Measurements from ENCODE around the gene ZNF79.
A peak's percentile ranks its signal among the peaks of the same experiment; 100 is the strongest.

ZNF79 gene

GRCh38 chr9:127426756-127427155 is 2.6 kb downstream of the ZNF79 start:
- no peak for DNase-seq (ENCODE audit: low read depth)

DNA sequence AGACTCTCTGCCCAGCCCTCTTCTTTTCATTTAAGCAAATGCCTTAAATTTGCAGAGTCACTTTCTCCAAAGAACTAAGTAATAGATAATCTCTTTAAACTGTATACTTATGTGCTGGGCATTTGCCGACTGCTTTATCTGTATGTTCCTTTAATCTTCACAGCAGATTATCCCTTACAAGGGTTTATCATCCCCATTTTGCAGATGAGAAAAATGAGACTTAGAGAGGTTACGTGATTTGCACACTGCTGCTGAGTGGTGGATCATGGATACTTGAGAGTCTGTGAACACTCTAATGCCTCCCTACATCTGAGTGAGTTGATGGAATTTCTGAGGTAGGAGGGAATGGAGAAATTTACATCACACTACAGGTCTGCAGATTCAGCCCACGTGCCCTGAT is 4.2 kb downstream of the ZNF79 start:
- no peak for DNase-seq (ENCODE audit: low read depth)

DNA sequence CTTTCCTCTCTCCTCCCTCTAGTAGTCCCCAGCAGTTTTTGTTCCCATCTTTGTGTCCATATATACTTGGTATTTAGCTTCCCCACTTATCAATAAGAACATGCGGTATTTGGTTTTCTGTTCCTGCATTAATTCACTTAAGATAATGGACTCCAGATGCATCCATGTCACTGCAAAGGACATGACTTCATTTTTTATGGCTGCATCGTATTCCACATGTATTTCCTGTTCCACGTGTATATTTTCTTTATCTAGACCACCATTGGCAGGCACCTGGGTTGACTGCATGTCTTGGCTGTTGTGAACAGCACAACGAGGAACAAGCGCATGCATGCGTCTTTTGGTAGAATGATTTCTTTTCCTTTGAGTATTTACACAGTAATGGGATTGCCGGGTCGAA is 6.2 kb downstream of the ZNF79 start:
- DNase-seq (ENCODE audit: low read depth), result no peak

DNA sequence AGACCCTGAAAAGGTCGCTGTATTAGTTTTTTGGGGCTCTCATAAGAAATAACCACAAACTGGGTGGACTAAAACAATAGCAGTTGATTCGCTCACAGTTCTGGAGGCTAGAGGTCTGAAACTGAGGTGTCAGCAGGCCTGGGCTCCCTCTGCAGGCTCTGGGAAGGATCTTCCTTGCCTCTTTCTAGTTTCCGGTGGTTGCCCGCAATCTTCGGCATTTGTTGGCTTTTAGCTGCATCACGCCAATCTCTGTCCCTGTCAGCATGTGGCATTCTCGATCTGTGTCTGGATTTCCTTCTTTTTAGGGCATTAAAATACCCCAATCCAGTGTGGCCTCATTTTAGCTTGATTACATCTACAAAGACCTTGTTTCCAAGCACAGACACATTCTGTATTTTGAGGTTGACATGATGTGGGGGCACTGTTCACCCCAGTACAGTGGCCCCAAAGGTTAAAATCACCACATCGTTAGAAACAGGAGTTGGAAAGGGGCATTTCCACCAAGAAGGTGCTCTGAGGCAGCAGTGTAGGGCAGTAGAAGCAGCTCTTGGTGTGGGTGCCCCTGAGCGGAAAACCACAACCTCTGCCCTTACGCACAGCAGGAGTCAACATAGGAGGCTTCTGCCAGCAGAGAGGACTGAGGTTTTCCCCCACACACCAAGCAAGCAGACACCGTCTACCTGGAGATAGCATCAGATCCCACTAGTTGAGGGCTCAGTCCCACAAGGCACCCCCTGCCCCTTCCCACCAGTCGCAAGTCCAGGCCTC is 13.5 kb downstream of the ZNF79 start:
- DNase-seq (ENCODE audit: low read depth), result no peak

- no peak for DNase-seq (ENCODE audit: low read depth)
These were observed 14.2 kb downstream of the ZNF79 start for GRCh38 chr9:127438394-127438793.

GRCh38 chr9:127444283-127444920 is 20.2 kb downstream of the ZNF79 start:
- no peak for DNase-seq (ENCODE audit: low read depth)

GRCh38 chr9:127444921-127445850 is 21.0 kb downstream of the ZNF79 start:
- DNase-seq (ENCODE audit: low read depth), result no peak

GRCh38 chr9:127445851-127446712 is 21.9 kb downstream of the ZNF79 start:
- no peak for DNase-seq (ENCODE audit: low read depth)

GRCh38 chr9:127446713-127447415 is 22.7 kb downstream of the ZNF79 start:
- DNase-seq (ENCODE audit: low read depth), result no peak

GRCh38 chr9:127447416-127448111 is 23.4 kb downstream of the ZNF79 start:
- DNase-seq (ENCODE audit: low read depth), result no peak

DNA sequence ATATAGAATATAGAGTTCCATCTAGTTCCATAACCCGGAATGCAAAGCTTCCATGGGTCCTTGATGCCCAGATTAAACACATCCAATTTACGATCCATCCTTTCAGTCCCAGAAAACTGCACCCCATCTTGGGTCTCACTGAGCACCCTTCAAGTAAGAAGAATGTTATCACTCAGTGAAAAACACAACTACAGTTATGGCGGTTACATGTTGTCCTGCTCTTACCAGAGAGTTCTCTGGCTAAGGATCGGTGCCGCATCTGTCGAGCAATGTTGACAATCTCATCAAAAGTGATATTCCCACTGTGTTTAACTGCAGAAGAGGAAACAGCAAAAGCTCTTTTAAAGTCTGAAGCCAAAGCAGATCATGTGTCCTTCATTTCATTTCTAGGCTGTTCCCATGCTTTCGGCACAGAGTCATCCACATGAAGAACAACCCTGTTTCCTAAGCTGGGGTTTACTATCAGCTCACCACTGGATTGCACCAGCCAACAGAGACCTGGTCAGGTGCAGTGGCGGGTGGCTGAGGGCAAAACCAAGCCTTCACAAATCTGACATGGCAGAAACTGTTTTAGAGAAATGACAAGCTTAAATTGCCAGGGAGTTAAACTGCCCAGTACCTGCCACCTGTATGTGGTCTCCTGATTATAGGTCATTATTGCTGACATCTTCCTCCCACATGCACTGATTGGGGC is 24.1 kb downstream of the ZNF79 start:
- no peak for DNase-seq (ENCODE audit: low read depth)

DNA sequence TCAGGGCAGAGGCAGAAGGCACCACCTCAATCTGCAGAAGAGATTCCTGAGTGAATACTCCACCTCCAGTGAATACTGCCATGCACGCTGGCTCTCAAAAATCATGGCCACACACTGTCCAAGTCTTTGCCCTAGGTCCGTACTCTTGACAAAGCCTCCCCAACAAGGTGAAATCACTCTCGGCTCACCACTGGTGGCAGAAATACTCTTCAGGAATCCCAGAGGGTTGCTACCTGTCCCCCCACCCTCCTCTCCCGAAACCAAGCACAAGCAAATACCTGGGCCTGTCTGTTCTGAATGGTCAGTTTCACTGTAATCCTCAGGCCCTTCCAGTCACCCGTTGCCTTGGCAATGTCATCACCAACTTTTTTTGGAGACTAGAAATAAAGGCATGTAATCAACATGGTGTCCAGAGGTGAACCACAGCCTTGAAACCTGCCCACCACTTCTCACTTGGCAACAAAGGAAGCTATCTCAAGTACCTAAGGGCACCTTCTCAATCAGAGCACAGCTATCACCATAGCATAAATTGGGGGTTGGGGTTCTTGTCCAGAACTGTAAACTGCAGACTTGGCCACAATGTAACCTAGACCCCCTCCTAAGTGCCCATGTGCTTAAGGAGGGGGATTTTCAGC is 25.3 kb downstream of the ZNF79 start:
- DNase-seq (ENCODE audit: low read depth), result no peak

GRCh38 chr9:127450243-127450760 is 26.1 kb downstream of the ZNF79 start:
- no peak for DNase-seq (ENCODE audit: low read depth)

DNA sequence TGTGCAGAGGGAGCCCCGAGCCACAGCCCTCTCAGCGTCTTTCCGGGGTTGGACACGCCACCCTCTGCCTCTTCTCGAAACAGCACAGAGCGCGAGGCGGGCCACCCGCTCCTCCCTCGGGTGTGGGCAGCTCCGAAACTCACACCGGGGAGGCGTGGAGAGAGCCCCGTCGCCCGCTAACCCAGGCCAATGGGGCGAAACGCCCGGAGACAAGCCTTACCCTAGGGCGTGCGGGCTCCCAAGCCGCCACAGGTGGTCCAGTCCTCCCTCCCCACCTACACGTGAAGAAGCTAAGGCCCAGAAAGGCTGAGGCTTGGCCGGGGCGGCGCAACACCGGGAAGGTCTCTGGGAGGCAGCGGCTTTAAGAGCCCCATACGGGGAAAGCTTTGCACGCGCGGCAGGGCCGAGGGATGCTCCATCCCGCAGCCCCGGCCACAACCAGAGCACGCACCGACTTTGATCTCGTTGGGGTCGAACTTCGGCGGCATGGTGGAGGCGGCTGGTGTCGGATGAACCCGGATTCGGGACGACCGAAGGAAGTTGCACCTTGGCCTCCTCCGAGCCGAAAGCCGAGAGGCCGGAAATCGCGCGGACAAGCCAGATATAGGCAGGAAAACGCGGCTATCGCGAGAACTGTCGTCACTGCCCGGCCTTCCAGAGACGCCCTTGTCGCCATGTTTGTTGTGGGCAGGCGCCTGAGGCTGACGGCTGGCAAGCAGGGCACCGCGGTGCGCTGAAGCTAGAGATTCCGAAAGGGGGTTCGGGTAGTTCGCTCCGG is 26.8 kb downstream of the ZNF79 start, which contains the start of the genes LRSAM1 and RPL12:
Gene LRSAM1 (plus strand): TSS at position 681 of the 778 bp plus-strand sequence. CDS start 3,018 bp downstream, outside the sequence.
Gene RPL12 (minus strand): TSS at position 577 of the 778 bp plus-strand sequence. CDS start 89 bp downstream, at position 488.
- DNase-seq (ENCODE audit: low read depth), result peak; percentile 51

DNA sequence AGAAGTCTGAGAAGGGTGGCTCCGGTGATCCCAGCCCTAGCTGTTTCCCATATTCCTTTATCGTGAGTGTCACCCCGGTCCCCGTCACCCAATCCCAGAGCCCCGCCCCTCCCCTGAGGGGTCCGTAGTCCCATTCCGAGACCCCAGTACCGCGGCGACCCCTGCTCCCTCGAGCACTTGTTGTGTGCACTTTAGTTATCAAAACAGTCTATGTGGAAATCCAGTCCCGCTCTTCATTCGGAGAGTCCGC is 27.4 kb downstream of the ZNF79 start:
- no peak for DNase-seq (ENCODE audit: low read depth)

DNA sequence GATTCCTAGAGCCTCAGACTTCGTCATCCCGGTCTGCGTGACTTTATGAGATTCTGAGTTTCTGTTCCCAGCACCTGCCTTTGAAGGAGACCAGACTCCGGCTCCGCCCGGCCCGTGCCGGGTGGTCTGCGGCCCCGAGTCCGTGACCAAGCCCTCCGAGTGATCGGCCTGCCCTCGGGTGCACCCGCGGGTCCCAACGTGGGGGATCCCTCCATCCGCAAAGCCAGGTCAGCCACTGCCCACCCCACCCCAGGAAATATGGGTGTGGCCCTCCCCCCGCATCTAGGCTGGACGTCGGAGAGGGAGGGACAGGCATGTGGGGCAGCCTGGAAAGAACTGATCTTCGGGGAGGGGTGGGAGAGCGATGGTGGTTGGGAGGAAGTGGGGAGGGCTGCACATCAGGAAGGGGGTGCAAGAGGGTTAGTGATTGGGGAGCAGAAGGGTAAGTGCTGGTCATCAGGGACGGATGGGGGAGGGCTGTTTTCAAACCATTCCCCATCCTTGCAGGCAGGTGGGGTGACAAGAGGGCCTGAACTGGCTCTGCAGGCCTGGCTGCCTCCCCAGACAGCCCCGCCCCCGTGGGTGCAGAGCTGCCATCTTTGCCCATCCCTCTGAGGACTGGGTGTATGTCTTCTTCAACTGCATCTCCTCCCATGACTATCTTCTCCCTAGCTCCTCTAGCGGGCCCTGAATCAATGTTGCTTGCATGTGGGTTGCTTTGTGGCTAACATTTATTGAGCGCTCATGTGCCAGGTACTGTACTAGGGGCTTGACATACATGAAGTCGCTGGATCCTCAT is 27.9 kb downstream of the ZNF79 start:
- DNase-seq (ENCODE audit: low read depth), result no peak

DNA sequence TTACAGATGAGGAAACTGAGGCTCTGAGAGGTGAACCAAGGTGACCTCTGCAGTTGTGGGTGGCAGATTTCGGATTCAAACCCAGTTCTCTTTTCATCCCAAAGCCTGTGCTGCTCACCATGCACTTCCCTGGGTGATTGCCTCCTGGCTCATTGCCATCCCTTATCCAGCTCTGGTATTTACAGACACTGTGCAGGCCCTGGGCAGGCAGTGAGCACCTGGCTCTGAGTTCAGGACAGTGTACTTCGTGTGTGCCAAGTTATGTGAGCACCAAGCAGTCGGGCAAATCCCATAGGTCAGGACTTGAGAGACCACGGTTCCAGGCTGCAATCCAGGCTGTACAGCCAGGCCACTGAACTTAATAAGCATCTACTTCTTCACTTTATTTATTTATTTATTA is 28.5 kb downstream of the ZNF79 start:
- no peak for DNase-seq (ENCODE audit: low read depth)
